BE2C (cell line): Measurements from ENCODE around the gene CHST11.

Source experiments
- DNase-seq: peaks from one replicate; pipeline ENCODE4 v3.0.0-alpha.2; 2020
- H3K27me3 ChIP-seq: fragments of 250-450 bp; sonication (Bioruptor Pico); 2 replicates; pipeline ENCODE4 v1.5.1; 2020; ENCODE audit warnings: mild to moderate bottlenecking
- H3K36me3 ChIP-seq: fragments of 250-450 bp; sonication (Bioruptor Pico); 2 replicates; pipeline ENCODE4 v1.5.1; 2020; ENCODE audit warnings: mild to moderate bottlenecking
- H3K4me1 ChIP-seq: fragments of 250-450 bp; sonication (Bioruptor Pico); 2 replicates; pipeline ENCODE4 v1.5.1; 2020
- H3K4me3 ChIP-seq: 2 replicates; pipeline ENCODE4 v1.5.1; 2011; ENCODE audit warnings: low read depth, low read length
- H3K9me3 ChIP-seq: fragments of 250-450 bp; sonication (Bioruptor Pico); 2 replicates; pipeline ENCODE4 v1.5.1; 2020
- TF ChIP-seq, protein P1 (sequence below): IDR thresholded peaks from 2 replicates; pipeline ENCODE4 v1.5.1; 2012; ENCODE audit warnings: mild to moderate bottlenecking, low read depth, low read length

CHST11 gene

DNA sequence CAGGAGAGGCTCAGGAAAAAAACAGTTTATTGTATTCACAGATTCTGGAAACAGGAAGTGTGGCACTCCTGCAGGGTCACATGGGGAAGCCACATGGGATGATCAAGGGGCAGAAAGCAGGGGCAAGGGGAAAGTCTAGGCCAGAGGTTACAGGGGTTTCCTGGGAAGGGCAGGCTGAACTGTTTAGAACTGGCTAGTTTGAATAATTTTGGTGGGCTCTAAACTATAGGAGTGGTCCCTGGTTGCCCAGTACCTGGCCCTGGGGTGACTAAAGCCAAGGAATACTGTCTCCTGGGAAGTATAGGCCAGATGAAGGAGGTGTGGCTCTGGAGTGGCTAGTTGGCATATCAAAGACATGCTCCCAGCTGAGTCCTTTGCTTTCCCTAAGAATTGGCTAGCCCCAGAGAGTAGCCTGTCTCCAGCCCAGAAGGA lies 332.1 kb downstream of the CHST11 start:
- TF ChIP-seq, protein P1, sequence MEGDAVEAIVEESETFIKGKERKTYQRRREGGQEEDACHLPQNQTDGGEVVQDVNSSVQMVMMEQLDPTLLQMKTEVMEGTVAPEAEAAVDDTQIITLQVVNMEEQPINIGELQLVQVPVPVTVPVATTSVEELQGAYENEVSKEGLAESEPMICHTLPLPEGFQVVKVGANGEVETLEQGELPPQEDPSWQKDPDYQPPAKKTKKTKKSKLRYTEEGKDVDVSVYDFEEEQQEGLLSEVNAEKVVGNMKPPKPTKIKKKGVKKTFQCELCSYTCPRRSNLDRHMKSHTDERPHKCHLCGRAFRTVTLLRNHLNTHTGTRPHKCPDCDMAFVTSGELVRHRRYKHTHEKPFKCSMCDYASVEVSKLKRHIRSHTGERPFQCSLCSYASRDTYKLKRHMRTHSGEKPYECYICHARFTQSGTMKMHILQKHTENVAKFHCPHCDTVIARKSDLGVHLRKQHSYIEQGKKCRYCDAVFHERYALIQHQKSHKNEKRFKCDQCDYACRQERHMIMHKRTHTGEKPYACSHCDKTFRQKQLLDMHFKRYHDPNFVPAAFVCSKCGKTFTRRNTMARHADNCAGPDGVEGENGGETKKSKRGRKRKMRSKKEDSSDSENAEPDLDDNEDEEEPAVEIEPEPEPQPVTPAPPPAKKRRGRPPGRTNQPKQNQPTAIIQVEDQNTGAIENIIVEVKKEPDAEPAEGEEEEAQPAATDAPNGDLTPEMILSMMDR = no peak
- Histone ChIP-seq H3K4me3 (no peak overlapping the region), H3K4me1 (peaks cover 11% of the 10 kb centered on the region), H3K27me3 (no peaks in the 10 kb centered on the region), H3K36me3 (no peaks in the 10 kb centered on the region), H3K9me3 (no peaks in the 10 kb centered on the region)
- DNase-seq = no peak

DNA sequence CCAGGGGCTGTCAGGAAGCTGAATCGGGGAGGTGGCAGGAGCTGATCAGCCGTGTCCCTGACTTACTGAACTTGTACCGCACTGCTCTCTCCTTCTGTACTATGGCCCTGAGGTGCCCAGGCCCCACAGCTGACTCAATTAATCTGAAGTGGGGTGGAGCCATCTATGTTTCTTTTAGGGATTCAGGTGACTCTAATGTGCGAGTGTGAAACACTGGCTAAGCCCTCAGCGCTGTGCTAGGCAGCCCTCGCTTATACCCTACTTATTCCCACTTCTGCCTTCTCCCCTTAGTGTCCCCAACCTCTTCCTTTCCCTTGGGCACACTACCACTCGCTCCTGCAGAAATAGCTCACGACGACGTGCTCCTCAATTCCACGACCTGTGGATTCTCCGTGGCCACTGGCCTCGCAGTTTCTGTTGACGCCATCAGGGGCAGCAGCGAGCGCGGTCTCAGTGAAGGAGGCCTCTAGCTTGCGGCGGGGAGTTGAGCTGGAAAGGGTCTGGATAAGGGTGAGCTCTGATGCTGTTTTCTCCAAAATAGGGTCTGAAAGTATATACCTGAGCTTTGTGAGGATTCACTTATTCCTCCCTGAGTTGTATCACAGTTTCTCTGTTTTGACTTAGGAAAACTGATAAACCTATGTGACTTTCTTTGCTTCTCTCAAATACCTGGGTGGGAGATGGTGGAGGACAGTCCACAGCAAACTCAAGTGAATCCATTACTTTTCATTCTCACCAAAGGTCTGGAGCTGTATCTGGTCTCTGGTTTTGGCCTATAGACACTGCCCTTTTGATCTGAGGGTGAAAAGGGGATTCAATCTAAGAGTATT lies 333.8 kb downstream of the CHST11 start:
- H3K4me3 ChIP-seq = no peak overlapping the region
- H3K9me3 ChIP-seq = no peaks in the 10 kb centered on the region
- H3K4me1 ChIP-seq = peaks cover 10% of the 10 kb centered on the region
- TF ChIP-seq, protein P1 = peak; percentile 80
- DNase-seq = peak; percentile 60
- H3K27me3 ChIP-seq = no peaks in the 10 kb centered on the region
- H3K36me3 ChIP-seq = no peaks in the 10 kb centered on the region

DNA sequence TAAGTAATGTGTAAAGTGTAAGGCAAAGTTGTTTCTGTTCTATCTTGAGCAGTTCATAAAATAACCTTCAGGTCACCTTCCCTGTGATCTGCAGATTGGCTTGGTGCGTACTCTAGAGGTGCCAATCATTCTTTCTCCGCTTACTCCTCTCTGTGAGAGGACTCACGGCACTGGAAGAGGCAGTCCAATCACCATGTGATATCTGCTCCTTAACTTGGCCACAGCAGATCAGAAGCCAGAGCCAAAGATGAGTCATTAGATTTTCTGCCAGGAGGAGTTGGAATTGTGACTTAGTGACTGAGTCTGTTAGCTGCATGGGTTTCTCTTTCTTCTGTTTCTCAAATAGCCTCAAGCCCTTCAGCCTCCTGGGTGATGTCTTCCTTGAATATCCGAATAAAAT lies 335.8 kb downstream of the CHST11 start:
- Histone ChIP-seq H3K9me3 (no peaks in the 10 kb centered on the region), H3K4me3 (no peak overlapping the region), H3K36me3 (no peaks in the 10 kb centered on the region), H3K27me3 (no peaks in the 10 kb centered on the region), H3K4me1 (peaks cover 4% of the 10 kb centered on the region)
- TF ChIP-seq, protein P1 = no peak
- no peak for DNase-seq

DNA sequence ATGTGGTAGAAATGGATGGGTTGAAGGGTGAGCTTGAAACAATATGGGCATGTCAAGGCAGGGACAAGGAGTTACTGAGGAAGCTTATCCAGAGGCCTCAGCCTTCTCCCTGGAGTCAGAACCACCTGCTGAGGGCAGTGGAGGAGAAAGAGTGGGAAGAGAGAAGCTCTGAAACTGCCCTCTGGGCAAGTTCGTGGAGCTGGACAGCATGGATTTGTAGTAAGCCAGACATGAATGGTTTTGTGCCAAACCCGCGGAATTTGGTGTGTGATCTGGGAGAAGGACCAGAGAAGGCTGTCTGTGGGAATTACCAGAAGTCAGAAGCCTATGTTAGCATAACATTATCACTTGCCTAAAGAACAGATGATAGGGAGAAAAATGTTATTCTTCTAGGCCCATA lies 336.5 kb downstream of the CHST11 start:
- Histone ChIP-seq H3K4me3 (no peak overlapping the region), H3K4me1 (peaks cover 4% of the 10 kb centered on the region), H3K9me3 (no peaks in the 10 kb centered on the region), H3K36me3 (no peaks in the 10 kb centered on the region), H3K27me3 (no peaks in the 10 kb centered on the region)
- peak; percentile 15 for DNase-seq
- TF ChIP-seq, protein P1 = no peak

DNA sequence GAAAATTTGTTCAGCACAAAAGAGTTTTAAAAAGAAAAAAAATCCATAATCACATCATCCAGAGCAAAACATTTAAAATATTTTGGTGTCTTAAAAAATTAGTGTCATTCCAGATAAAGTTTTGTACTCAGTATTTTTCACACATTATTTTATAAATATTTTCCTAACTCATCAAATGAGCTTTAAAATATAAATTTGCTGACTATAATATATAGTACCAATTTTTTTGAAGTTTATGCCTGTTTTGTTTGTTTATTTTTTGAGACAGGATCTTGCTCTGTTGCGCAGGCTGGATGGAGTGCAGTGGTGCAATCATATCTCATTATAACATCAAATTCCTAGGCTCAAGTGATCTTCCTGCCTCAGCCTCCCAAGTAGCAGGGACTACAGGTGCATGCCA lies 337.2 kb downstream of the CHST11 start:
- peaks cover 4% of the 10 kb centered on the region for H3K4me1 ChIP-seq
- DNase-seq = no peak
- no peaks in the 10 kb centered on the region for H3K27me3 ChIP-seq
- TF ChIP-seq, protein P1 = no peak
- no peak overlapping the region for H3K4me3 ChIP-seq
- H3K9me3 ChIP-seq = no peaks in the 10 kb centered on the region
- H3K36me3 ChIP-seq = no peaks in the 10 kb centered on the region

DNA sequence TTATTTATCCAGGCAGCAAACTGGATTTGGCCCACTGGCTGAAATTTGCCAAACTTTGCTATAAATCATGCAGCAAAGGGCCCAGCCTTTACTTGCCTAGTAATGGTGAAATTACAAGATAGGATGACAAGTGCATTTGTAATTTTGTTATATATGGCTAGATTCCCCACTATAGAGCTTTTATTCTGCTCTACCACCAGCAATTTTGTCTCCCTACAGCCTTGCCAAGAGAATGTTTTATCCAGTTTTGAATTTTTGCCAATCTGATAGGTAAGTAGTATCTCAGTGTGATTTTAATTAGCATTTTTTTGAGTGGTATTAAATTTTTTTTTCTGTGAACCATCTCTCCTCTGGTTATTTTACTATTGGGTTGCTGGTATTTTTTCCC lies 339.7 kb downstream of the CHST11 start:
- Histone ChIP-seq H3K36me3 (no peaks in the 10 kb centered on the region), H3K27me3 (no peaks in the 10 kb centered on the region), H3K4me1 (peaks cover 4% of the 10 kb centered on the region), H3K9me3 (no peaks in the 10 kb centered on the region), H3K4me3 (no peak overlapping the region)
- no peak for DNase-seq
- TF ChIP-seq, protein P1 = no peak
